ENCODE data around the gene KDM1A.

Gene KDM1A

DNA sequence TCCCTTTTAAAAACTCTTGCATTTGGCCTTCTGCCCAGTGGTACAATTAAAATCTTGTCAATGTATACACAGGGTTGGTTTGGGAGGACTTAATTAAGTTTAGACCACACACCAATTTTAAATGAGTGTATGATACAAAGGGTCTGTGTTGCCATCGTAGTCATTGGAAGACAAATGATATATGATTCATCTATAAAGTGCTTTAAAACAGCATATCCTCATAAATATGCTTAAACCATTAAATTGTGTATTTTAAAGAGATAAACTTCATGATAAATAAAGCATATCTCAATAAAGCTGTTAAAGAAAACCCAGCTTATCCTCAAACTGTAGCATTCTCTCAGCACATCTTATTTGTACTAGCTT lies 79.9 kb downstream of the KDM1A start:
- no peaks in the 10 kb centered on the region for H3K9me3 ChIP-seq (ENCODE audit: control insufficient read depth, low read depth, low read length)
- no peak overlapping the region for H3K4me3 ChIP-seq (ENCODE audit: low read length)
- no peaks in the 10 kb centered on the region for H3K27me3 ChIP-seq (ENCODE audit: control insufficient read depth, insufficient read depth, low read length)
- peaks cover 14% of the 10 kb centered on the region for H3K4me1 ChIP-seq (ENCODE audit: control insufficient read depth, low read depth, low read length)
- H3K36me3 ChIP-seq (ENCODE audit: control insufficient read depth, low read depth, low read length) = peaks cover 4% of the 10 kb centered on the region
- H3K27ac ChIP-seq (ENCODE audit: low read length) = no peak overlapping the region
- H3K9ac ChIP-seq (ENCODE audit: low read length) = no peak overlapping the region

DNA sequence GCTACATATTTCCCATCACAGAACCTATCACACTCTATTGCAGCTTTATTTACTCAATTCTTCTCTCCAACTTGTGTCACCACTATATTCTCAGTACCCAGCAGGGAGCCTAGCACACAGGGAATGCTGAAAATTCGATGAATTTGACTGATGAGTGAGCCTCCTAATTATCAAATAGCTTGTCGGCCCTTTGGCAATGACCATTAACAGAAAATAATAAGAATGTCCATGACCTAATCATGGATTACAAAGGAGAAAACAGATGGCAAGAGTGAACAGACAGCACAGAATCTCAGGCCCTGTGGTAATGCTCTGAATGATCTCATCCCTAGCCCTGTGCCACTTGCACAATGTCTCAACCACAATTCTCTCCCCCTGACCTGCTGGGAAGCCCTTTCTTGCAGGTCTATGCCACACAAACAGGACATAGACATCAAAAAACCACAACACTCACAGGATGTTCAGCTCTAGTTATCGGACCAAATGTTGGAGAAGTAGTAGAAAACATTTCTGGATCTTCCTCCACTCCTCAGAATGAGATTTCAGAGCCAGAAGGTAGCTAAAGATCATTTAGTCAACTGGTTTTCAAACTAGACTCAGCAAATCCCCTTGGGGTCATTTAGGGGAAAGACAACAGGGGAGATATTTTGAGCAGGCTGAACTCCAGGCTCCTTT lies 80.9 kb downstream of the KDM1A start:
- no peak overlapping the region for H3K9ac ChIP-seq (ENCODE audit: low read length)
- no peaks in the 10 kb centered on the region for H3K9me3 ChIP-seq (ENCODE audit: control insufficient read depth, low read depth, low read length)
- peaks cover 14% of the 10 kb centered on the region for H3K4me1 ChIP-seq (ENCODE audit: control insufficient read depth, low read depth, low read length)
- no peak overlapping the region for H3K27ac ChIP-seq (ENCODE audit: low read length)
- no peaks in the 10 kb centered on the region for H3K27me3 ChIP-seq (ENCODE audit: control insufficient read depth, insufficient read depth, low read length)
- no peaks in the 10 kb centered on the region for H3K36me3 ChIP-seq (ENCODE audit: control insufficient read depth, low read depth, low read length)
- no peak overlapping the region for H3K4me3 ChIP-seq (ENCODE audit: low read length)

DNA sequence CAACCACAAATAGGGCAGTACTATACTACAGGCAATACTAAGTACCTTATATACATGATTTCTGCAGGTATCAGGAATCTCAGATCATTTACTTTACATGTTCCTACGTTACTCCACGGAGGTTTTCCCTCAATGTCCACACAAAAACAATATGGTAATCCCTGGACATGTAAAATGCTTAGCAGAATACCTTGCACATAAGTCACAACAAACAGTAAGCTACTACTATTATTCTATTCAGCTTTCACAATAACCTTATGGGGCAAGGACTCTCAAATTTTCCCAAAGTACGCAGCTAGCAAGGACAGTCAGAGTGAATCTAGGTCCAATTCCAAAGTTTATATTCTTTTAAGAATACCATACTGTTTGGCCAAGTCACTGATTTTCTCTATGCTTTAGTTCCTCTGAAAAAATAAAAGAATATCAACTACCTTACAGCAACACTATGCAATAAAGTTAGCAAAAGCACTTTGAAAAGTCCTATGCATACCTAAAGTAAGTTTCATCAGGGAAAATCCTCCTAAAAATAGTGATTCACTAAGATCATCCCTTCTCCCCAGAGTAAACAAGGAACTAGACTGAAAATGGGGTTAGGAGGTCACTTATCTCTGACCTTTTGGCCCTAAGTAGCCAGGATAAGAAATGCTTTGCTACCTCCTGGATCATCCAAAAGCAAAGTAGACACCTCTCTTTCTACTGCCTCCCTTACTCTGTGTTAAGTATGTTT lies 82.0 kb downstream of the KDM1A start:
- Histone ChIP-seq H3K27ac (ENCODE audit: low read length) (no peak overlapping the region), H3K9me3 (ENCODE audit: control insufficient read depth, low read depth, low read length) (no peaks in the 10 kb centered on the region), H3K4me1 (ENCODE audit: control insufficient read depth, low read depth, low read length) (peaks cover 14% of the 10 kb centered on the region), H3K9ac (ENCODE audit: low read length) (no peak overlapping the region), H3K27me3 (ENCODE audit: control insufficient read depth, insufficient read depth, low read length) (no peaks in the 10 kb centered on the region), H3K36me3 (ENCODE audit: control insufficient read depth, low read depth, low read length) (peaks cover 3% of the 10 kb centered on the region), H3K4me3 (ENCODE audit: low read length) (no peak overlapping the region)

DNA sequence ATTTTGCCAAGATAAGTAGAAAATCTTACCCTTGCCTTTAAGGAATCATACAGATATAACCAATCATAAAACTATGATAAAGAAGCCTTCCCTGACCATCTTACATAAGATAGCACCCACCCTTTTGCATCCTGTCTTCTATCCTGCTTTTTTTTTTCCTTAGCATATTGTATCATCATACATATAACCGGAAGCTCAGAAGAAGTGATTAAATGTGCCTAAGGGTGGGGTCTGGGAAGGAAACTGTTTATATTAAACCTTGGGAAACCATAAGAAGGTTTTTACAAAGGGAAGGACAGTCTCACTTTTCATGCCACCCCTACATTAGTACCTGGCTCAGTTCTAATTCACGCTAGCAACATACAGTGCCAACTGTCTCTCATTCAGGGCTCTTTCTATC lies 82.6 kb downstream of the KDM1A start:
- H3K27ac ChIP-seq (ENCODE audit: low read length) = no peak overlapping the region
- no peak overlapping the region for H3K4me3 ChIP-seq (ENCODE audit: low read length)
- H3K9ac ChIP-seq (ENCODE audit: low read length) = no peak overlapping the region
- H3K36me3 ChIP-seq (ENCODE audit: control insufficient read depth, low read depth, low read length) = peaks cover 6% of the 10 kb centered on the region
- peaks cover 14% of the 10 kb centered on the region for H3K4me1 ChIP-seq (ENCODE audit: control insufficient read depth, low read depth, low read length)
- H3K9me3 ChIP-seq (ENCODE audit: control insufficient read depth, low read depth, low read length) = no peaks in the 10 kb centered on the region
- H3K27me3 ChIP-seq (ENCODE audit: control insufficient read depth, insufficient read depth, low read length) = no peaks in the 10 kb centered on the region

DNA sequence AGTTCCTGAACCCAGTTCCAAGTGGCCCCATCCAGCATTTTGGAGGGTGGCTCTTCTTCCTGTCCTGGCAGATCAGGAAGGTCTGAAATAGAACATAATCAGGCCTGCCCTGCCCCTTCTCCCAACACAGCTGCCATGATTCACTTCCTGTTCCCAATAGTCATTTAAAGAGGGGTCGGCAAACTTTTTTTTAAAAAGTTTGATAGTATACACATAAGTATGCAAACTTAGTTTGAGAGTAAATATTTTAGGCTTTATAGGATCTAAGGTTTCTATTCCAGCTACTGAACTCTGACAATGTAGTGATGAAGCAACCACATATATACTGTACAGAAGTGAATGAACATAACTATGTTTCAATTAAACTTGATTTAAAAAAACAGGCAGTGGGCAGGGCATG lies 83.0 kb downstream of the KDM1A start:
- Histone ChIP-seq H3K27ac (ENCODE audit: low read length) (no peak overlapping the region), H3K4me3 (ENCODE audit: low read length) (no peak overlapping the region), H3K36me3 (ENCODE audit: control insufficient read depth, low read depth, low read length) (peaks cover 9% of the 10 kb centered on the region), H3K9ac (ENCODE audit: low read length) (no peak overlapping the region), H3K27me3 (ENCODE audit: control insufficient read depth, insufficient read depth, low read length) (no peaks in the 10 kb centered on the region), H3K4me1 (ENCODE audit: control insufficient read depth, low read depth, low read length) (peaks cover 14% of the 10 kb centered on the region), H3K9me3 (ENCODE audit: control insufficient read depth, low read depth, low read length) (no peaks in the 10 kb centered on the region)

DNA sequence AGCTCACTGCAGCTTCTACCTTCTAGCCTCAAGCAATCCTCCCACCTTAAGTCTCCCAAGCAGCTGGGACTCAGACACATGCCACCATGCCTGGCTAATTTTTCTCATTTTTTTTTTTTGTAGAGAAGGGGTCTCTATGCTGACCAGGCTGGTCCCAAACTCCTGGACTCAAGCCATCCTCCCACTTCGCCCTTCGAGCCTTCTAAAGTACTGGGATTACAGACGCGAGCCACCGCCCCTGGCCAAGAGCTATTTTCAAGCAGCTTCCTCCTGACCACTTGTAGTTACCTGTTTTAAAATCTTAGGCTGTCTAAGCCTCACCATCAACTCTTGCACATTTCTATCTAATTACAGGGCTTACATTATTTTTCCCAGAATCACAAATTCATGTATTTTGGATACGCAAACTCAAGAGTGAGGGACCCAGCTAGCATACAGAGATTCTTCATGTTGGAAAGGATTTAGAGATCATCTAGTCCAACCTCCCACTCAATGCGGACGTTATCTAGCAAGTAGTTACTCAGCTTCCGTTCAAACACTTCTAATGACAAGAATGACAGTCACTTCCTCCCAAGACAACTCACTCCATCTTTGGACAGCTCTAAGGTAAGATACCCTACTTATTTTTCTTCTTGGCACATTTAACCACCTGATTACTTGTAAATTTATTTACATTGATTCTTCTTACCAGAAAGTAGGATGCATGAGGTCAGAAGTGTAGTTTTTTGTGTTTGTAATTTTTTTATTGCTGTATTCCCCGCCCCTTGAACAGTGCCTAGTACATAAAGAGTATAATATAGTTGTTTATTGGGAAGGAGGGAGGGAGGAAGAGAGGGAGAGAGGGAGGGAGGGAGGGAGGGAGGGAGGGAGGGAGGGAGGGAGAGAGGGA lies 84.0 kb downstream of the KDM1A start:
- no peaks in the 10 kb centered on the region for H3K27me3 ChIP-seq (ENCODE audit: control insufficient read depth, insufficient read depth, low read length)
- peaks cover 14% of the 10 kb centered on the region for H3K4me1 ChIP-seq (ENCODE audit: control insufficient read depth, low read depth, low read length)
- no peaks in the 10 kb centered on the region for H3K9me3 ChIP-seq (ENCODE audit: control insufficient read depth, low read depth, low read length)
- no peak overlapping the region for H3K9ac ChIP-seq (ENCODE audit: low read length)
- no peak overlapping the region for H3K4me3 ChIP-seq (ENCODE audit: low read length)
- H3K27ac ChIP-seq (ENCODE audit: low read length) = no peak overlapping the region
- peaks cover 9% of the 10 kb centered on the region for H3K36me3 ChIP-seq (ENCODE audit: control insufficient read depth, low read depth, low read length)

DNA sequence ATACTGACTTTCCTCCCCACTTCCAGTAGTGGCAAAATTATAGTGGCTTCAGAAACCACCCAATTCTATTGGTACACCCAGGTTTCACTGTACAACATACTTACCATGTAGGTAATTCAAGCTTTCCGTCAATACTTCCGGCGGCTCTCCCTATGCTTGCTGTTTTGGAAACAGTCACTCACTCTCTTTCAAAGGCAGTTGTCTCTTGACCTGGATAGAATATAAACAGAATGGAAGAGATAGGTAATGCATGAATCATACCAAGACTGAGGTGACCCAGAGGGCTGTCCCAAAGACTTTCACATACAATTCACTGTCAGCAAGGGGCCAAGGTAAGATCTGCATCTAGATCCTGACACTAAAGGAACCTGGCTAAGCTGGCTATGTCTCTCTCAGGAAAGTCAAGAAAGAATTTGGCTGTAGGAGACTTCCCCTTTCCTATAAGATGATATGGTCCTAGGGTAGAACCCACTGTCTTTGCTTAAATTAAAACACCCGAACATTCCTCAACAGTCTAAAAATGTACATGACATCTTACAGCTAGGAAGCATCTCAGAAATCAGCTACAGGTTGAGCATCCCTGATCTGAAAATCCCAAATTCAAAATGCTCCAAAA lies 89.8 kb downstream of the KDM1A start:
- Histone ChIP-seq H3K9me3 (ENCODE audit: control insufficient read depth, low read depth, low read length) (no peaks in the 10 kb centered on the region), H3K27ac (ENCODE audit: low read length) (no peak overlapping the region), H3K4me1 (ENCODE audit: control insufficient read depth, low read depth, low read length) (no peaks in the 10 kb centered on the region), H3K36me3 (ENCODE audit: control insufficient read depth, low read depth, low read length) (peaks cover 15% of the 10 kb centered on the region), H3K27me3 (ENCODE audit: control insufficient read depth, insufficient read depth, low read length) (no peaks in the 10 kb centered on the region), H3K9ac (ENCODE audit: low read length) (no peak overlapping the region), H3K4me3 (ENCODE audit: low read length) (no peak overlapping the region)

DNA sequence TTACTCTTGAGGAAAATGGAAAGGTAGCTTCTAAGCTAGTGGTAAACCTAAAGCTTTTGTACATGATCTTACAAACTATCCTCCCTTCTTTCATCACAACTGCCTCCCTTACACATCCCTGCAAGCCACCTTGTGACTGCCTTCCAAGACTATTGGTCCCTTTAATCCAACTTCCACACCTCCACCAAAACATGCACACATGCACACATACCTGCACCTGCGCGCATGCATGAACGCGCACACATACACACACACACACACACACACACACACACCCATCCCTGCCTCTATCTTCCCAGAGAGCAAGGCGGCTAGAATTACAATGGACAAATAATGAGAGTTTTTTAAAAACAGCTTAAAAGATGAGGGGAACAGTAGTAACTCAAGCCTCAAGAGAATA lies 91.1 kb downstream of the KDM1A start:
- Histone ChIP-seq H3K4me3 (ENCODE audit: low read length) (no peak overlapping the region), H3K27ac (ENCODE audit: low read length) (no peak overlapping the region), H3K27me3 (ENCODE audit: control insufficient read depth, insufficient read depth, low read length) (no peaks in the 10 kb centered on the region), H3K36me3 (ENCODE audit: control insufficient read depth, low read depth, low read length) (peaks cover 15% of the 10 kb centered on the region), H3K9me3 (ENCODE audit: control insufficient read depth, low read depth, low read length) (no peaks in the 10 kb centered on the region), H3K4me1 (ENCODE audit: control insufficient read depth, low read depth, low read length) (no peaks in the 10 kb centered on the region), H3K9ac (ENCODE audit: low read length) (no peak overlapping the region)

DNA sequence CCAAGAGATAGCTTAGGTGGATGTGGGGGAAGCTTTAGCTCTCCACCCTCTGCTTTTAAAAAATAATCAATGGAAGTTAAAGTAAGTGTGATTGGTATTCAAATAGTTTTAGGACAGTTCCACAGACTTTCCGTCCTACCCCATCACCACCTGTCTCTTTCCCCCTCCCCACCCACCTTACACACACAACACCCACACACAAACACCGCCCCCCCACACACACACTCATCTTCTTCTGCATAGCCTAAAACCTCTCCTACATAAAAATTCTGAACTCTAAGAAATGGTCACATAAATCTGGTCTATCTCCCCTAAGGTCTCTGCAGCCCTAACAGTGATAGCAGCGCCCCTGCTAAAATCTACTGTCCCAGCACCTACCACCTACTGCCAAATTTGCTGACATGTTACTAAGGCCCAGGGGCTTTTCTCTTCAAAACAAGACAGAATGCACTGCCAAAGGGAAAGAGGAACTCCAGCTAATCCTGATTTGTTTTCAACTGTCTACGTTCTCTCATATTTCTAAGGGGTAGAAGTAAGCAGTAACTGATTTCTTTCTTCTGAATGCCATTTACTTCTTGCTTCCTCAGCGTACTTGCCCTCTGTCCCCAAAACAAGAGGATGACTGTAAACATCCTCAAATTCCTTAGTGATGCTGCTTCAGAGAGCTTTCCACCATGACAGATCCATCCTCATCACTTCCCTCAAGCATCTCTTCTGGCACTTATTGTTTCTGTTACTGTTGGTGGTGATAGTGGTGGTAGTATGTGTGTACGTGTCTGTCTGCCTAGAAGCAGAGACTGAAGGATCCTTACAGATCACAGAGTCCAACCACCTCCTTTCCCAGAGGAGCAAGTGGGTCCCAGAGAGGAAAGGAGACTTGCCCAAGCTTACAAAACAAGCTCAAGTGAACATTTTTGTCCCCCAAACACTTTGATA lies 92.6 kb downstream of the KDM1A start:
- Histone ChIP-seq H3K36me3 (ENCODE audit: control insufficient read depth, low read depth, low read length) (peaks cover 9% of the 10 kb centered on the region), H3K27me3 (ENCODE audit: control insufficient read depth, insufficient read depth, low read length) (no peaks in the 10 kb centered on the region), H3K9me3 (ENCODE audit: control insufficient read depth, low read depth, low read length) (no peaks in the 10 kb centered on the region), H3K4me3 (ENCODE audit: low read length) (no peak overlapping the region), H3K4me1 (ENCODE audit: control insufficient read depth, low read depth, low read length) (no peaks in the 10 kb centered on the region), H3K9ac (ENCODE audit: low read length) (no peak overlapping the region), H3K27ac (ENCODE audit: low read length) (no peak overlapping the region)

DNA sequence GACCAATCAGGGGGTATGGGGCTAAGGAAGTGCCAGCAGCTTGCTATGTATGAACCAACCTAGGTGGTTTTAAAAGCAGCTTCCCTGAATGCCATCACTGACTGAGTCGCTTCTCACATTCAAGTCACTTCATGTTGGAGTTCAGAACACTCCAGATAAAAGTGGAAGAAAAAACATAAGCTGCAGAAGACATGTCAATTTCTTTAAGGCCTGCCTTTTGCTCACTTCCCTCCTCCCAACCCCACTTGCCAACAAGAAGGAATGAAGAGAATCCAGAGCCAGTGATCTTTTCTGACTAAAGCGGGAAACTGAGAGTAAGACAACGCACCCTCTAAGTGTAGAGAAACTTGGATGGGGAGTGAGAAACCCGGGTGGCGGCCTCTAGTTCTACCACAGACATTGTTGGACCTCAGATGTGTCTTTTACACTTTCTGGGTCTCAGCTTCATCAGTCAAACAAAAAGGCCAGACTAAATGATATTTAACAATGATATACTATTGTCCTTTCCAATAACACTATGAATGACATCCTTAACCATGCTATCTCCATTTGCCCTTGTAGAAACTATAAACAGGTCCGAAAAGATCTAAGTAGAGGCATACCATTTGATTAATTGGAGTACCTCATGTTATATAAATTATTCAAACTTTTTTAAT lies 95.3 kb downstream of the KDM1A start:
- no peak overlapping the region for H3K9ac ChIP-seq (ENCODE audit: low read length)
- no peaks in the 10 kb centered on the region for H3K27me3 ChIP-seq (ENCODE audit: control insufficient read depth, insufficient read depth, low read length)
- no peaks in the 10 kb centered on the region for H3K4me1 ChIP-seq (ENCODE audit: control insufficient read depth, low read depth, low read length)
- no peaks in the 10 kb centered on the region for H3K36me3 ChIP-seq (ENCODE audit: control insufficient read depth, low read depth, low read length)
- H3K27ac ChIP-seq (ENCODE audit: low read length) = no peak overlapping the region
- no peaks in the 10 kb centered on the region for H3K9me3 ChIP-seq (ENCODE audit: control insufficient read depth, low read depth, low read length)
- no peak overlapping the region for H3K4me3 ChIP-seq (ENCODE audit: low read length)

Measured in iPS-18a (cell line).